Ovary (tissue), 9 donors: ENCODE results near the gene NUP50. TPM values are rescaled to one million over a fixed set of nuclear protein-coding genes. Genes with fewer than 3 reads are reported as not detected.

Source experiments
- DNase-seq, 5 donors: peaks; one replicate each; pipeline ENCODE4 v3.0.0-alpha.2; 2019 to 2020
- H3K27ac ChIP-seq, 2 donors: fragments of 200-600 bp; one replicate each; pipeline versions ENCODE4 v1.5.1 to v1.8.0; 2019 to 2022
- H3K27me3 ChIP-seq: fragments of 200-600 bp; one replicate; pipeline ENCODE4 v1.8.0; 2022
- H3K36me3 ChIP-seq: fragments of 200-600 bp; sonication (generic); one replicate; pipeline ENCODE4 v1.5.1; 2019
- H3K4me1 ChIP-seq: one replicate; pipeline ENCODE4 v1.8.1; 2013; ENCODE audit warnings: mild to moderate bottlenecking, moderate library complexity; ENCODE audit not compliant: insufficient read depth
- H3K4me3 ChIP-seq: fragments of 200-600 bp; sonication (generic); one replicate; pipeline ENCODE4 v1.5.1; 2017
- H3K9me3 ChIP-seq, 2 donors: fragments of 200-600 bp in 1 of 2; sonication (generic) in 1 of 2; one replicate each; pipeline versions ENCODE4 v1.5.1 to v1.8.1; 2013 to 2019; ENCODE audit warnings: mild to moderate bottlenecking in 1 of 2, moderate library complexity in 1 of 2
- CTCF ChIP-seq, 3 donors: fragments of 450-650 bp in 2 of 3; fragments of 200-600 bp in 1 of 3; IDR thresholded peaks; one replicate each; pipeline versions ENCODE4 v1.5.1 to v1.8.0; 2016 to 2022; ENCODE audit warnings: antibody characterized with exemption in 3 of 3, mild to moderate bottlenecking in 1 of 3
- EP300 ChIP-seq: sonication (generic); formaldehyde crosslinking; IDR thresholded peaks from one replicate; pipeline ENCODE4 v1.6.1; 2017; ENCODE audit warnings: antibody characterized with exemption
- POLR2A ChIP-seq: fragments of 450-650 bp; IDR thresholded peaks from one replicate; pipeline ENCODE4 v1.6.1; 2017; ENCODE audit warnings: antibody characterized with exemption, mild to moderate bottlenecking, moderate library complexity
- WGBS, 3 donors: extraction: QIAGEN DNeasy Blood & Tissue Kit in 1 of 3; methylation state at CpG; one replicate each; pipeline versions ENCODE4 v1.1.5 to v1.1.7; 2013 to 2017; 5-methylcytosine and 5-hydroxymethylcytosine counted together
- intact Hi-C, 4 donors: fragments of 100-400 bp; cut with DNase I; formaldehyde crosslinking; loops; one replicate each; pipeline versions ENCODE4 v1.11.0 to v1.15.1; 2022 to 2023
- polyA plus RNA-seq, 2 donors: library from polyadenylated mRNA; stranded (reverse); fragments of 200-250 nt in 1 of 2; fragments of 350-450 nt in 1 of 2; fragmentation: Illumina TruSeq in 1 of 2; extraction: RNeasy Lipid Tissue Mini Kit (QIAGEN cat#74804) in 1 of 2; gene quantifications; one replicate each; pipeline ENCODE4 v1.2.3, GENCODE V29; 2013 to 2014
- total RNA-seq, 7 donors: library from RNA; depleted of rRNA in 2 of 7; stranded (reverse); fragments of >200 nt in 2 of 7; fragmentation: NEBNext Ultra II Directional in 3 of 7; extraction: Animal tissue kit (Norgen Biotek cat#: 25700) in 3 of 7; gene quantifications; one replicate each; pipeline versions ENCODE4 v1.1.0 to v1.2.4, GENCODE V29; 2016 to 2023
- donor health status: DM: no; HTN: no; CAD: no; lungs with moderate emphysema.
- donor health status: DM: no; HTN: no; CAD: no.
- donor health status: Bipolar disorder and iron deficiency.
- donor health status: DM: yes; HTN: yes; CAD: no.
- donor health status: DM: no; HTN: no; CAD: no.
- donor health status: DM: yes; HTN: yes; CAD: no.

The NUP50 gene
- total and polyA plus RNA-seq, 9 donors: 12.4 to 58.6 (median 44.2) TPM

- Histone ChIP-seq H3K27ac (no peak overlapping the region), H3K36me3 (no peaks in the 10 kb centered on the region), H3K9me3 (no peaks in the 10 kb centered on the region), H3K27me3 (no peaks in the 10 kb centered on the region), H3K4me3 (no peak overlapping the region), H3K4me1 (peaks cover 9% of the 10 kb centered on the region)
- no peak for TF ChIP-seq EP300
- no peak for TF ChIP-seq POLR2A
- TF ChIP-seq CTCF (IDR thresholded peaks at IDR 0.05): no peak
- DNase-seq: no peak
- intact Hi-C loops: no loop called here
- 80 to 84% (median 81%) methylated on average over 6 of the region's 6 CpGs for WGBS, 3 donors
Observed at GRCh38 chr22:45171830-45172229, 8.1 kb downstream of the NUP50 start.

GRCh38 chr22:45172881-45173585, 9.3 kb downstream of the NUP50 start:
- Histone ChIP-seq H3K36me3 (no peaks in the 10 kb centered on the region), H3K9me3 (no peaks in the 10 kb centered on the region), H3K27ac (no peak overlapping the region), H3K4me3 (no peak overlapping the region), H3K4me1 (peaks cover 9% of the 10 kb centered on the region), H3K27me3 (no peaks in the 10 kb centered on the region)
- intact Hi-C loops: no loop called here
- no peak for DNase-seq
- 85 to 89% (median 85%) methylated on average over 7 of the region's 7 CpGs for WGBS, 3 donors
- TF ChIP-seq EP300 (no peak), CTCF (IDR thresholded peaks at IDR 0.05) (no peak), POLR2A (no peak)

GRCh38 chr22:45179276-45180049, 15.7 kb downstream of the NUP50 start:
- Histone ChIP-seq H3K4me1 (peaks cover 9% of the 10 kb centered on the region), H3K36me3 (no peaks in the 10 kb centered on the region), H3K27ac (no peak overlapping the region), H3K9me3 (no peaks in the 10 kb centered on the region), H3K27me3 (no peaks in the 10 kb centered on the region), H3K4me3 (no peak overlapping the region)
- 75 to 81% (median 79%) methylated on average over 9 of the region's 9 CpGs for WGBS, 3 donors
- no peak for DNase-seq
- intact Hi-C loops: no loop called here
- TF ChIP-seq POLR2A (no peak), CTCF (IDR thresholded peaks at IDR 0.05) (no peak), EP300 (no peak)

- no peaks in the 10 kb centered on the region for H3K9me3 ChIP-seq
- TF ChIP-seq POLR2A (no peak), EP300 (no peak), CTCF (IDR thresholded peaks at IDR 0.05) (no peak)
- no peaks in the 10 kb centered on the region for H3K27me3 ChIP-seq
- H3K27ac ChIP-seq: no peak overlapping the region
- H3K36me3 ChIP-seq: no peaks in the 10 kb centered on the region
- intact Hi-C loops: no loop called here
- DNase-seq: no peak
- H3K4me1 ChIP-seq: peaks cover 9% of the 10 kb centered on the region
- H3K4me3 ChIP-seq: no peak overlapping the region
- 82 to 90% (median 85%) methylated on average over 14 of the region's 14 CpGs for WGBS, 3 donors
Observed at GRCh38 chr22:45180146-45180679, 16.5 kb downstream of the NUP50 start.
